Fibroblast of the conjunctiva (primary cell): ENCODE results near the gene RASSF8.

ENCODE experiments used
- DNase-seq: peaks from one replicate; pipeline ENCODE4 v3.0.0-alpha.2; 2010; ENCODE audit warnings: low read depth

Gene RASSF8

GRCh38 chr12:26058818-26059217 lies 100.3 kb downstream of the RASSF8 start:
- DNase-seq, result no peak

- no peak for DNase-seq
Observed at GRCh38 chr12:26062006-26062405, 103.5 kb downstream of the RASSF8 start.

- peak; percentile 17 for DNase-seq
Observed at GRCh38 chr12:26062566-26062965, 104.1 kb downstream of the RASSF8 start.

DNA sequence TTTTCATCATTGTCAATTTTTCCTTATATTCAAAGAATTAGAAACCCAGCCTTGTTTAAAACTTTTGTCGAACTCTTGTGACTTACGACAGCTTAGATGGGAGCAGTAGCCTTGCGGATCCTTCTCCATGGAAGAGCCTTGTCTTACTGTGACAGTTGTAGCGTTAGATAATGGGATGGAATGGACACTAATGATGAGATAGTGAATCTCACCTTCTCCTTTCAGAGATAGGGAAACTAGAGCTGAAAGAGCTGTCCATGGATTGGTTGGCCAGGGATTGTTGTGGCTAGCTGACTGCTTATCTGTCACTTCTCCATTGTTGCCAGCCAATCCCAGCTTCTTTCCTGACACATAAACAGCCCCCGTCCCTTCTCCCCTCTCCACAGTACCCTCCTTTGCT lies 107.0 kb downstream of the RASSF8 start:
- no peak for DNase-seq

DNA sequence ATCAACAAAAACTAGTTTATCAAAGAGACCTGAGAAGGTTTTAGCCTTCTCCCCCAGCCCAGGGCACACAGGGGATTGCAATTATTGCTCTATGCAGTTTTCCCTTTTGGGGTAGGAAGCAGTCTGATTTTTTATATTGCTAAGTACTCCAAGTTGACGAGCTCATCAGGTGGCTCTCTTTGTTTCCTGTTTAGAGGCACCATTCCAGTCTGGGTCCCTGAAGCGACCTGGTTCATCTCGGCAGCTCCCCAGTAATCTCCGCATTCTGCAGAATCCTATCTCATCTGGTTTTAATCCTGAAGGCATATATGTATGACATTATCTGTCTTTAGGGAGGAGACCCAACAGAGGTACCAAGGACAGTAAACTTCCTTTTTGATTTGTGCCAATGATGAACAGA lies 110.0 kb downstream of the RASSF8 start:
- no peak for DNase-seq

DNA sequence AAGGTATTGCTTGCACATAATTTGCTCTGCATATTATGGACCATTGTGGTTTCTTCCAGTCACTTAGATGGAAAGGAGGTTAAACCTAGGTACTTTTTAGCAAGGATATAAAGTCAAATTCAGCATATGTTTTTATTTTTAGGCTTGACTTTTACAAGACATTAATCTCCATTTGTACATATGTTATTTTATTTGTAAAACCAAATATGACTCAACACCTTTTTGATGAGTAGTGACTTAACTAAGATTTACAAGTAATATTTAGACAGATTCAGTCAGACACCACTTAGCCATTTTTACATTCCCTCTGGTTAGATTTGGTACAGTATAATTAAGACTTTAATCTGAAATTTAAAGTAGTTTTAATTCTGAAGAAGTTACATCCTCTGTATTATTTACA lies 111.3 kb downstream of the RASSF8 start:
- DNase-seq, result no peak

GRCh38 chr12:26077915-26078702 lies 119.6 kb downstream of the RASSF8 start:
- no peak for DNase-seq

DNA sequence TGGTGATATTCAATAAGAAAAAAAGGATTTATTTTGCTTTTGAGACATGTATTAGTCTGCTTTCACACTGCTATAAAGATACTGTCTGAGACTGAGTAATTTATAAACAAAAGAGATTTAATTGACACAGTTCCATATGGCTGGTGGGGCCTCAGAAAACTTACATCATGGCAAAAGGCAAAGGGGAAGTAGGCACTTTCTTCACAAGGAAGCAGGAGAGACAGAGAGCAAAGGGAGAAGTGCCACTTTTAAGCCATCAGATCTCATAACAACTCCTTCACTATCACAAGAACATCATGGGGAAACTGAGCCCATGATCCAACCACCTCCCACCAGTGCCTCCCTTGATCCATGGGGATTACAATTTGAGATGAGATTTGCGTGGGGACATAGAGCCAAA lies 122.4 kb downstream of the RASSF8 start:
- no peak for DNase-seq

GRCh38 chr12:26086936-26087335 lies 128.5 kb downstream of the RASSF8 start:
- no peak for DNase-seq

DNA sequence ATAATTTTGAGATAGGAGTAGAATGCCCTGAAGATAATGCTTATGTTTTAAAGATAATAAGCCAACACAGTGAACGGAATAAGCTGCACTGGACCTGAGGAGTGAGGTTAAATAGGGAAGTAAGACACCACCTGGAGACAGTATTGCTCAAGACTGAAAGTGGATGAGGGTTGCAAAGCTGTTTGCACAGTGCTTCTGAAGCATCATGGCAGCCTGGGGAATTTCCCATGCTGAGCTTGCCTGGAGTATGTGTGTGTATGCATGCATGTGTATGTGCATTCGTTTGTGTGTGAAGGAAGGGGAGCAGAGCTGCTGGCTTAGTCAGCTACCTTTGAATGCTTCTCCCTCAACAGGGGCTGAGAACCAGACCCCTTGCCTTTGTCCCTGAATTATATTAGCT lies 130.5 kb downstream of the RASSF8 start:
- no peak for DNase-seq

DNA sequence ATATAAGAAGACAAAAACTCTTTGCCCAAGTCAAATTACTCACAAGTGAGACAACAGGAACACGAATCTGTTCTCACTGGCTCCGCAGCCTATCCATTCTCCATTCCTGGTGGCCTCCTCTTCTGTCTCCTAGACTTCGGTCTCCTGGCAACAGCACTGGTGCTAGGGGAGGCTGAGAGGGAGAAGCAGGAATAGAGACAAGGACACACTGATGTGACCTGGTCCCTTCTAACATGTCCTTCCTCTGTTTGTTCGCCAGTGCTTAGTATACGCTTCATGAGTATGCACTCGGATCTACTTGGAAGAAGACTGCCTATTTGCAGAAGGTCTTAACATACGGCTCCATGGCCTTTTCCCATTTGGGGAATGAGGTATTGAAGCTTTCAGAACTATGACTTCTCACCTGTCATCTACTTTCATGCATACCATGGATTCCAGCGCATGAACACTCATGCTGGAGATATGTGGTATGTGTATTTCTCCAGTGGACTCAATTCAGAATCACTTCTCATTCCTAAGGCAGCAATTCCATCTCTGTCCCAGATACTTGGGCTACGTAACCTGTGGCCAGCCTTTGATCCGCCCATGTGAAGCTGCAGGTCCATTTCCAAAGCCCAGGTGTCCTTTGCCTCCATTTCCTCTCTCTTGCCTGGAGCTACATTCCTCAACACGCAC lies 132.5 kb downstream of the RASSF8 start:
- DNase-seq, result no peak

DNA sequence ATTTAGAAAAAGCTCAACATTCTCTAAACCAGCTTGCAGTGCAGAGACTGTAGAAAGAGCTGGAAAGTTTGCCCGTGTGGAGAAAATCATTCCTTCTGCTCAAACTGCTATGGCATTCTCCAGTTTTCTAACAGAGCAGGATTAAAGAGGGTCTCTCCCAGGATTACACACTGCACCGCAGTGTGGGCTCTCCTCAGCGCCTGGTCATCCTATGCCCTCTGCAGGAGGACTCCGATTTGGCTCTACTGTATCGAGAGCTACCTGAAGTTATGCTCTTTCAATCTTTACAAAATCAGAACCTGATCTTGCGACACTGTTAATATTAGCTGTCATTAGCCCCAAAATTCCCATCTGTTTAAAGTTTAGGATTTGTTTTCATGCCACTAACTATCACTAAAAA lies 133.3 kb downstream of the RASSF8 start:
- DNase-seq, result no peak

DNA sequence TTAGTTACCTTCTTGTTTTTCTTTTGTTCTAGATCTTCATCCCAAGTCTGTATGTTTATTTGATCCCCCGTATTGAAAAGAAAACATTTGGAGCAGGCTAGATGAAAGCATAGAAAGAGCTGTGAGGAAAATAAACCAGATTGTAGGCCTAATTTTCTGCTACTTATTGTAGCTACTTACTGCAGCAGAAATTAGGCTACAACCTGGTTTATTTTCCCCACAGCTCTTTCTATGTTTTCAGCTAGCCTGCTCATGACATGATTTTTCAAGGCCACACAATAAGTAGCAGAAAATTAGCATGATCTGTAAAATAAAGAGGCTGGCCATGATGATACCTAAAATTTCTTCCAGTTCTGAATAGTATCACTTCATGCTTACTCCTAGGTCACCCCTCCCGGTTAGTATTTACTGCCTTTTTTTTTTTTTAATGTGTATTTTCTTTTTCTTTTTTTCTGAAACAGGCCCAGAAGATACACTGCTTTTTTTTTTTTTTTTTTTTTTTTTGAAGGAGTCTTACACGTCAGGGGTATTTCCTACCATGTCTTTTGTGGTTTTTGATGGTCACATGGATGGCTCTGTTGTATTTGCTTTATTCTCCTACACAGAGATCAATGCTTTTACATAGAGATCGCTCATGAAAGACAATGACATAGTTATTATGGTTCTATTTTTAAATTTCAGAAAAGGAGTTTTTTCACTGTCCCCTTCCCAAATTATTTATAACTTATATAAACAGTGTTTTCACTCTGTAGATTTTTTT lies 134.0 kb downstream of the RASSF8 start:
- DNase-seq, result no peak

GRCh38 chr12:26095186-26095585 lies 136.7 kb downstream of the RASSF8 start:
- DNase-seq, result no peak

GRCh38 chr12:26096036-26096435 lies 137.6 kb downstream of the RASSF8 start:
- no peak for DNase-seq

GRCh38 chr12:26097046-26097878 lies 138.8 kb downstream of the RASSF8 start:
- DNase-seq, result peak; percentile 65

GRCh38 chr12:26100666-26101349 lies 142.3 kb downstream of the RASSF8 start:
- no peak for DNase-seq

- no peak for DNase-seq
Observed at GRCh38 chr12:26101350-26101734, 142.9 kb downstream of the RASSF8 start.

- no peak for DNase-seq
Observed at GRCh38 chr12:26101763-26102162, 143.3 kb downstream of the RASSF8 start.

DNA sequence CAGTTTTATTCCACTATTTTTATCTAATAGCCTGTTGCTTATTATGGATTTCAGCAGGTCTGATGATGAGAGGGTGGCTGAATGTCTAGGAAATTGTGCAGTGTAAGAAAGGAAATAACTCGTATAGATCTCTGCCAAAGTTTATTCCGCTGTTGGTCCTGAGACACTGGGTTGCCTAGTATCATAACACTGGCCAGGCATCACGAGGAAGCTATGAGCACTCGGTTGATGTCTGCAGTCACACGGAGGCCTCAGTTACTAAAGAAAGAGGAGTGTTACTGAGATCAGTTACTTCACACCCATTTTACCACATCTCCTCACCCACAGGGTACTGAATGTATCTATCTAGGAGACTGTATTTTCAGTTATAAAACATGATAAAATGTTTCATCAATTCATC lies 144.5 kb downstream of the RASSF8 start:
- no peak for DNase-seq

- DNase-seq, result no peak
Observed at GRCh38 chr12:26106347-26106746, 147.9 kb downstream of the RASSF8 start.

GRCh38 chr12:26108915-26109314 lies 150.4 kb downstream of the RASSF8 start:
- DNase-seq, result no peak
